Measurements from ENCODE around the gene RNF112.
"Not testable (repeated sequence)": the region's sequence is repeated elsewhere in the genome, so short reads cannot be mapped to it uniquely, and the experiment has no call there.

The RNF112 gene

DNA sequence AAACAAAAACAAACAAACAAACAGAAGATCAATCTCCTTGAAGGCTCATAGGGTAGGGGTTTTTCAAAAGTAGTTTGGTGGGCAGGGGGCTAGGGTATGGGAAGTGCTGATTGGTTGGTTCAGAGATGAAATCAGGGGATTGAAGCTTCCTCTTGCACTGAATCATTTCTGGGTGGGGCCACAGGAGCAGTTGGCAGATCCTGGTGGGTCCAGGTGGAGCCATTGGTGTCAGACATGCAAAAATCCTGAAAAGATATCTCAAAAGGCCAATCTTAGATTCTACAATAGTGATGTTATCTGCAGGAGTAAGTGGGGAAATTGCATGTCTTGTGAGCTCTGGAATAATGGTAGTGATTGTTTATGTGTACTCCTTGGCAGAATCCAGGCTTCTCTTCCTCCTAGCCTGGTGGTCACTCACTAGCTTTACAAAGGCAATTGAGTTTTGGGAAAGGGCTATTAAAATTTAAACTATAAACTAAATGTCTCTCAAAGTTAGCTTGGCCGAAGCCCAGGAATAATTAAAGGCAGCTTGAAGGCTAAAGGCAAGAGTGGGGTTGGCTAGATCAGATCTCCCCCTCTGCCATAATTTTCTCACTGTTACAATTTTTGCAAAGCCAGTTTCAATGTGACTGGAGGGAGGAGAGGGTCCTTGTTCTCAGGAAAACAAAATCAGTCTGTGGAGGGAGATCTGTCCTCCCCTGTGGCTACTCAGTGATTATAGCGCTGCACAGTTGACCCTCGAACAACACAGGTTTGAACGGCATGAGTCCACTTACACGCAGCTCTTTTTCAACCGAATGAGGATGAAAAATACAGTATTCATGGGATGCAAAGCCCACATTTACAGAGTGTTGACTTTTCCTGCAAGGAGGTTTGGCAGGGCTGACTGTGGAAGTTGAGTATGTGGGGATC, 45.2 kb downstream of the RNF112 start:
- DNase-seq = no peak

DNA sequence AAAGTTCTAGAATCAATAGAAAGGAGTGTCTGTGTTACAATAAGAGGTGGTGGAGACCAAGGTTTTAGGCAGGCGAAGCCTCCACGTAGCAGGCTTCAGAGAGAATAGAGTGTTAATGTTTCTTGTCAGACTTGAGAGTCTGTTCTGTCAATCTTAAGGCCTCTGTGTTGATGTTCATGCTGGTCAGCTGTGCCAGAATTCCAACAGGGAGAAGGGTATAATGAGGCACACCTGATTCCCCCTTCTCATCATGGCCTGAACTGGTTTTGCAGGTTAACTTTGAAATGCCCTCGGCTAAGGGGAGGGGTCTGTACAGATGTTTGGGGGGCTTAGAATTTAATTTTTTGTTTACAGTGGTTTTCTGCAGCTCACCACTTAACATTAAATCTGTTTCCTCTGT, 46.0 kb downstream of the RNF112 start:
- DNase-seq = no peak

DNA sequence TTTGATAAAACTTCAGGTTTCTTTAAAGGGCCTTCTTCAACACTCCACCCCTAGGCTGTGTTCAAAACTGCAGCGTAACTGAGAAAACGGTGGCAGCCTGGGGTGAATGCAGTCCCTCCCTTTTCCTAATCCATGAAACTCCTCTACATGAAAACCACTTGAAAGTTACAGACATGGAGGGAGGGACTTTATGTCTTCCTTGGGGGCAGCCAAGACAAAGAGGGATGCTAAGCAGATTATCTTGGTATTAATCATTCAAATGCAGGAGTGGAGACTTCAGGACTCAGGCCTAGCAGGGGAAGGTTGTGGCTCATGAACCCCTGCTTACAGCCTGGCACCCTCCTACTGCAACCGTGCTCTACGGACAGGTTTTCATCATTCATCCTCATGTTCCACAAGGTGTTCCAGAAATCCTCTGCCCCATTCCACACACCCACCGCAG, 46.8 kb downstream of the RNF112 start:
- no peak for DNase-seq

DNA sequence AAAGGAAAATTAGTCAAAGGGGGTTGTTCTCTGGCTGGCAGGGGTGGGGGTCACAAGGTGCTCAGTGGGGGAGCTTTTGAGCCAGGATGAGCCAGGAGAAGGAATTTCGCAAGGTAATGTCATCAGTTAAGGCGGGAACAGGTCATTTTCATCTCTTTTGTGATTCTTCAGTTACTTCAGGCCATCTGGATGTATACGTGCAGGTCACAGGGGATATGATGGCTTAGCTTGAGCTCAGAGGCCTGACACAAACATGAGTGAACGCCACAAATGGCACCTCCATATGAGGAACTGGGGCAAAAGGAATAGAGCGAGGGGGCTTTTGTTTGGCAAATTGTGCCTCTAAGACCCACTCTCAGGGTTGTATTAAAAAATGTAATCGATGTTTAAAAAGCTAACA, 47.4 kb downstream of the RNF112 start:
- DNase-seq = not testable (repeated sequence)

DNA sequence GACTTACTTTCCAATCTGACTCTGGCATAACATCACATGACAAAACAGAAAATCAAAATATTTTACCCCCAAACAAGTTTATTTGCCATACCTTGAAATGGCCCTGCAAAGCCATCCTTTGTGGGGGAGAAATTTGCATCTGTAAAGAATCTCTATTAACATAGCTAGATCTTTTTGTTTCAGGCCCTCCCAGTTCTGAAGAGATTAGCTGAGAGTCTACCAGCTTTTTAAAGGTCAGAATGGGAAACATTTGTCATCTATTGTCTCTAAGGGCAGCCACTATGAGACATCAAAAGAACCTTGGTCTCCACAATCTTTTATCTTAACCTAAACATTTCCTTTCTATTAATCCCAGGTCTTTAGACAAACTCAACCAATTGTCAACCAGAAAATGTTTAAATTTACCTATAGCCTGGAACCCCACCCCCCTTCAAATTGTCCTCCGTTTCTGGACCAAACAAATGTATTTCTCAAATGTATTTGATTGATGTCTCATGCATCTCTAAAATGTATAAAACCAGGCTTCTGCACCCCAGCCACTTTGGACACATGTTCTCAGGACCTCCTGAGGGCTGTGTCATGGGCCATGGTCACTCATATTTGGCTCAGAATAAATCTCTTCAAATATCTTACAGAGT, 48.1 kb downstream of the RNF112 start:
- DNase-seq = not testable (repeated sequence)

DNA sequence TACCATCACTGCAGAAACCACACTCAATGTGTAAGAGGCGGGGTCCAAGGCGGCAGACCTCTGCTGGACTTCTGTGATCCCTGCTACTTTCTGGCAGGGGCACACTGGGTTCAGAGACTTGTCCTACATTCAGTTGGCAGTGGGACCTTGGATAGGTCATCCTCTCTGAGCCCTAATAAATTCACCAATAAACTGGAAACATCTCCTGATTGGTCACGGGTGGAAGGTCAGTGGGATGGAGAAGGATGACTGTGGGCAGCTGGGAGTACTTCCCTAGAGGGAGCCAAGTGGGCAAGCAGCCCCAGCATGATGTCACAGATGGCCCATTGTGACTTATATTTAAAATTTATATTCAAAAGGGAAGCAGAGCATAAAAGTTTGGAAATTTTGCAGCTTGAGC, 49.7 kb downstream of the RNF112 start:
- DNase-seq = no peak

DNA sequence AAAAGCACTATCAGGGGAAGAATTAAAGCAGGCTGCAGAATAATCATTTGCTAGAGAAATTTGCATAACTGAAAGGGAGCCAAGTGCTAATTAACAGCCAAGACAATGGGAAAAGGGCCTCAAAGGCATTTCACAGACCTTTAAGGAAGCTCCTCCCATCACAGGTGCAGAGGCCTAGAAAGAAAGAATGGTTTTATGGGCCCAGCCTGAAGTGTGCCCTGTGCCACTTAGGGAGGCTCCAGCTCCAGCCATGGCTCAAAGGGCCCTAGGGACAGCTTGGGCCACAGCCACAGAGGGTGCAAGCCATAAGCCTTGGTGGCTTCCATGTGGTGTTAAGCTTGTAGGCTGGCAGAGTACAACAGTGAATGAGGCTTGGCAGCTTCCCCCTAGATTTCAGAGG, 50.1 kb downstream of the RNF112 start:
- DNase-seq = no peak

DNA sequence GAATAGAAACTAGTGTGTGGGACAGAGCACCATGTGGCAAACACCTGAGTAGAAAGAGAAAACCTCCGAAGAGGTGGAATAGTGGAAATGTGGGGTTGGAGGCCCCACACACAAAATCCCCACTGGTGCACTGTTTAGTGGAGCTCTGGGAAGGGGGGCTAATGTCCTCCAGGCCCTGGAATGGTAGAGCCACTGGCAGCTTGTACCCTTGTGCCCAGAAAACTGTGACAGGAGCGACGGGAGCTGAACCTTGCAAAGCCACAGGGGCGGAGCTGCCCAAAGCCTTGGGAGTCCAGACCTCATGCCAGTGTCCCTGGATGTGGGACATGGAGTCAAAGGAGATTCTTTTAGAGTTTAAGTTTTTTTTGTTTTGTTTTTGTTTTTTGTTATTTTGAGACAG, 50.6 kb downstream of the RNF112 start:
- DNase-seq = no peak

DNA sequence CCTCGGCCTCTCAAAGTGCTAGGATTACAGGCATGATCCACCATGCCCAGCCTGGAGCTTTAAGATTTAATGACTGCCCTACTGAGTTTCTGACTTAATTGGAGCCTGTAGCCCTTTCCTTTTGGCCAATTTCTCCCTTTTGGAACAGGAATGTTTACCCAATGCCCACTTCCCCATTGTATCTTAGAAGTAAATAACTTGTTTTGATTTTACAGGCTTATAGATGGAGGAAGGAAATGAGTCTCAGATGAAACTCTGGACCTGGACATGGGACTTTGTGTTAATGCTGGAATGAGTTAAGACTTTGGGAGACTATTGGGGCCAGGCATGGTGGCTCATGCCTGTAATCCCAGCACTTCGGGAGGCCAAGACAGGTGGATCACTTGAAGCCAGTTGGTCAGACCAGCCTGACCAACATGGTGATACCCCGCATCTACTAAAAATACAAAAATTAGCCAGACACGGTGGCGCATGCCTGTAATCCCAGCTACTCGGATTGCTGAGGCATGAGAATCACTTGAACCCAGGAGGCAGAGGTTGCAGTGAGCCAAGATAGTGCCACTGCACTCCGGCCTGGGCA, 51.5 kb downstream of the RNF112 start:
- not testable (repeated sequence) for DNase-seq

DNA sequence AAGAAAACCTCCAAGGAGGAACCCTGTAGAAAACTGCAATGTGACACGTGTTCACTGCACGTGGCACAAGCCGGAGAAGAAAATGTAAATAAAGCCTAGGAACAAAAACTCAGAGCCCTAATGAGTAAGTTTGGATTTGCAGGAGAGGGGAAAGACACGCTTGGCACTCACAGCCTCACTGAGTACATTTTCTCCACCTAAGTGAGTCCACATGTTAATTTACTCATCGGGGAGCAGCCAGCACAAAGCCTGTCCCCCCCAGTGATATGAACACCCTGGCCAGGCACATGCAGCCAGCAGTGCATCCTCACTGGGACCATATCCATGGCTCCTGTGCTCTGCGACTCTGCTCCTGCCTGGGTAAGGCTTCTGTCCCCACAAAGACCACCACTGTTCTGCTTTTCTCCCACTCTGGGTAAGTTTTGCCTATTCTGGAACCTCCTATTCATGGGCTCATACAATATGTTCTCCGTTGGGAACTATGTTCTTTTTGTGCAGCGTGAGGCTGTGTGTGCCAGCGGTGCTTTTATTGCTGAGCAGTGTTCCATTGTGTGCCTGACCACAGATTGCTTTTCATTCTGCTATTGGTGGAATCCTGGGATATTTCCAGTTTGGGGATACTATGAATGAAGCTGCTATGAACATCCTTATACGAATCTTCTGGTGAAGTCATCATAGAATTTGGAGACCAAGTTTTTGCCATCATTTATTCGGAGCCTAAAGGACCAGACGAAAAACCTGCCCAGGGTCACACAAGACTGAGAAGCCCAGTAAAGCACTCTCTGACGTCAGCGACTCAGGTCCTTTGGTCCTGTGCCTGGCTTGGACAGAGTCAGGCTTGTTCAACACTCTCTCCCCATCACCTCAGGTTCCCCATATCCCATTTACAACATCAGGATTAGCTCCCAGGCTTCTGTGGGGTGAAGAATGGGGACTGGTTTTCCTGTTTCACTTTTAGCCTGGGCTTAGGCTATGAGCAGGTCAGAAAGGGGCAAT, 53.3 kb downstream of the RNF112 start:
- DNase-seq = no peak

Data from SHP77 treated with DMSO at 0.1 percent for 48 hours (cell line).